HUDEP-2 (cell line): ENCODE measurements around the gene RNU2-1.
"Not testable (repeated sequence)": the region's sequence is repeated elsewhere in the genome, so short reads cannot be mapped to it uniquely, and the experiment has no call there.

Experiments used
- DNase-seq, 76 experiments: peaks; one replicate each; lab custom pipeline; 2025; ENCODE audit not compliant: unreplicated experiment in 76 of 76; lab: John Stamatoyannopoulos, UW

RNU2-1 gene

DNA sequence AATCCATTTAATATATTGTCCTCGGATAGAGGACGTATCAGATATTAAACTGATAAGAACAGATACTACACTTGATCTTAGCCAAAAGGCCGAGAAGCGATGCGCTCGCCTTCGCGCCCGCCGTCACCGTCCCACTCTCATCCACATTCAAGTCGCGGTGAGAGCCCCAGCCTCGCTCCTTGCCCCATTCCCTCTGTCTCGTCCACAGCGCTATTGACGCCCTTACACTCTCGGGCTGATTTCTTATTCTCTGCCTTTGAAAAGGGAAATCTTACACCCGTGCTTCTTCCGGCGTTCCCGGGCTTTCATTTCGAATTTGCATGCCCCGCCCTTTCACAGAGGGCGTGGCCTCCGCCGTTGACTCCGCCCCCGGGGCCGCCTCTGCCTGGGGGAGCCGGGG lies at the start of gene RNU2-1:
Gene RNU2-1, minus strand, starts transcription at position 101 of the 400 bp plus-strand sequence.
- DNase-seq: not testable (repeated sequence)

DNA sequence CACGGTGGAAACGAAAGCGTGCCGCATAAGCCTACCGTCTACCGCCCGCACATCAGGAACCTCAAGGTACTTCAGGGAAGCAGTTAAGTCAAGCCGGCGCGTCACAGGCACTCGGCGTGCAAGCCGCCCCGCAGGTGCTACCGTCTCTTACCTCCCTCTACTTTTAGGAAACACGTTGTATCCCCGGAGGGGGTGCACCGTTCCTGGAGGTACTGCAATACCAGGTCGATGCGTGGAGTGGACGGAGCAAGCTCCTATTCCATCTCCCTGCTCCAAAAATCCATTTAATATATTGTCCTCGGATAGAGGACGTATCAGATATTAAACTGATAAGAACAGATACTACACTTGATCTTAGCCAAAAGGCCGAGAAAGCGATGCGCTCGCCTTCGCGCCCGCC lies 39.1 kb upstream of the RNU2-1 start:
- not testable (repeated sequence) for DNase-seq

DNA sequence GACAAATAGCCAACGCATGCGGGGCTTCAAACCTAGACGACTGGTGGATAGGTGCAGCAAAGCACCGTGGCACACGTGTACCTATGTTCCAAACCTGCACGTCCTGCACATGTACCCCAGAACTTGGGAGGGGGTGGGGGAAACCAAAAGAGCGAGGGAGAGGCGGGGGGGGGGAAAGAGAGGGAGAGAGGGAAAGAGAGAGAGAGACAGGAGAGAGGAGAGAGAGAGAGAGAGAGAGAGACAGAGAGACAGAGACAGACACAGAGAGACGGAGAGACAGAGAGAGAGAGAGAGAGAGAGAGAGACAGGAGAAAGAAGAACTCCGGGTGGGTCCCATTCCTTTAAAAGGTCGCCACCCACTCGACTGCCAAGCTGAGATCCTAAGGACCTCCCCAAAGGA lies 38.7 kb upstream of the RNU2-1 start:
- DNase-seq: not testable (repeated sequence)

DNA sequence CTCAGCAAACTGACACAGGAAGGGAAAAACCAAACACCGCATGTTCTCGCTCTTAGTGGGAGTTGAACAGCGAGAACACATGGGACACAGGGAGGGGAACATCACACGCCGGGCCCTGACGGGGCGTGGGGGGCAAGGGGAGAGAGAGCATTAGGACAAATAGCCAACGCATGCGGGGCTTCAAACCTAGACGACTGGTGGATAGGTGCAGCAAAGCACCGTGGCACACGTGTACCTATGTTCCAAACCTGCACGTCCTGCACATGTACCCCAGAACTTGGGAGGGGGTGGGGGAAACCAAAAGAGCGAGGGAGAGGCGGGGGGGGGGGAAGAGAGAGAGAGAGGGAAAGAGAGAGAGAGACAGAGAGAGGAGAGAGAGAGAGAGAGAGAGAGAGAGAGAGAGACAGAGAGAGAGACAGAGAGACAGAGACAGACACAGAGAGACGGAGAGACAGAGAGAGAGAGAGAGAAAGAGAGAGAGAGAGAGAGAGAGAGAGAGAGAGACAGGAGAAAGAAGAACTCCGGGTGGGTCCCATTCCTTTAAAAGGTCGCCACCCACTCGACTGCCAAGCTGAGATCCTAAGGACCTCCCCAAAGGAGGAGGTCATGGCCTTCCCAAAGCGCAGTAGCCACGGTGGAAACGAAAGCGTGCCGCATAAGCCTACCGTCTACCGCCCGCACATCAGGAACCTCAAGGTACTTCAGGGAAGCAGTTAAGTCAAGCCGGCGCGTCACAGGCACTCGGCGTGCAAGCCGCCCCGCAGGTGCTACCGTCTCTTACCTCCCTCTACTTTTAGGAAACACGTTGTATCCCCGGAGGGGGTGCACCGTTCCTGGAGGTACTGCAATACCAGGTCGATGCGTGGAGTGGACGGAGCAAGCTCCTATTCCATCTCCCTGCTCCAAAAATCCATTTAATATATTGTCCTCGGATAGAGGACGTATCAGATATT lies 37.1 kb upstream of the RNU2-1 start:
- not testable (repeated sequence) for DNase-seq

DNA sequence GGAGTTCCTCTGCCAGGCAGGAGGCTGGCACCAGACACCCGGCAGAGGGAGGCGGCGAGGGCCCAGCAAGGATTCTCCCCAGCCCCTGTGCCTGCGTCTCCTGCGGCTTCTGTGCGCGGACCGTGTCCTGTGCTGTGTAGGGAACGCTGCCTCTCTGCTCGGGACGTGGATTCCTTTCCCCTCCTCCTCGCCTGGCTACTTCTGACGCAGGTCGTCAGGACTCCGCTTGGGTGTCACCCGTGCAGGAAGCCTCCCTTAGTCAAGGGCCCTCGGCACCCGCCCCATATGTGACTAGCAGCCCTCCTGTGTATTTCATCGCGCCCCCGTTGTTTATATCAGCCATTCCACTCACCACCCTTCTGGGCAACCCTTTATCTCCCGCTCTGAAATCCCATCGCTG lies 12.7 kb upstream of the RNU2-1 start:
- DNase-seq: not testable (repeated sequence)

DNA sequence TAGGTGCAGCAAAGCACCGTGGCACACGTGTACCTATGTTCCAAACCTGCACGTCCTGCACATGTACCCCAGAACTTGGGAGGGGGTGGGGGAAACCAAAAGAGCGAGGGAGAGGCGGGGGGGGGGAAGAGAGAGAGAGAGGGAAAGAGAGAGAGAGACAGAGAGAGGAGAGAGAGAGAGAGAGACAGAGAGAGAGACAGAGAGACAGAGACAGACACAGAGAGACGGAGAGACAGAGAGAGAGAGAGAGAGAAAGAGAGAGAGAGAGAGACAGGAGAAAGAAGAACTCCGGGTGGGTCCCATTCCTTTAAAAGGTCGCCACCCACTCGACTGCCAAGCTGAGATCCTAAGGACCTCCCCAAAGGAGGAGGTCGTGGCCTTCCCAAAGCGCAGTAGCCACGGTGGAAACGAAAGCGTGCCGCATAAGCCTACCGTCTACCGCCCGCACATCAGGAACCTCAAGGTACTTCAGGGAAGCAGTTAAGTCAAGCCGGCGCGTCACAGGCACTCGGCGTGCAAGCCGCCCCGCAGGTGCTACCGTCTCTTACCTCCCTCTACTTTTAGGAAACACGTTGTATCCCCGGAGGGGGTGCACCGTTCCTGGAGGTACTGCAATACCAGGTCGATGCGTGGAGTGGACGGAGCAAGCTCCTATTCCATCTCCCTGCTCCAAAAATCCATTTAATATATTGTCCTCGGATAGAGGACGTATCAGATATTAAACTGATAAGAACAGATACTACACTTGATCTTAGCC lies 7.0 kb upstream of the RNU2-1 start:
- DNase-seq: not testable (repeated sequence)

DNA sequence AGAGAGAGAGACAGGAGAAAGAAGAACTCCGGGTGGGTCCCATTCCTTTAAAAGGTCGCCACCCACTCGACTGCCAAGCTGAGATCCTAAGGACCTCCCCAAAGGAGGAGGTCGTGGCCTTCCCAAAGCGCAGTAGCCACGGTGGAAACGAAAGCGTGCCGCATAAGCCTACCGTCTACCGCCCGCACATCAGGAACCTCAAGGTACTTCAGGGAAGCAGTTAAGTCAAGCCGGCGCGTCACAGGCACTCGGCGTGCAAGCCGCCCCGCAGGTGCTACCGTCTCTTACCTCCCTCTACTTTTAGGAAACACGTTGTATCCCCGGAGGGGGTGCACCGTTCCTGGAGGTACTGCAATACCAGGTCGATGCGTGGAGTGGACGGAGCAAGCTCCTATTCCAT lies 5.8 kb upstream of the RNU2-1 start:
- DNase-seq: not testable (repeated sequence)

DNA sequence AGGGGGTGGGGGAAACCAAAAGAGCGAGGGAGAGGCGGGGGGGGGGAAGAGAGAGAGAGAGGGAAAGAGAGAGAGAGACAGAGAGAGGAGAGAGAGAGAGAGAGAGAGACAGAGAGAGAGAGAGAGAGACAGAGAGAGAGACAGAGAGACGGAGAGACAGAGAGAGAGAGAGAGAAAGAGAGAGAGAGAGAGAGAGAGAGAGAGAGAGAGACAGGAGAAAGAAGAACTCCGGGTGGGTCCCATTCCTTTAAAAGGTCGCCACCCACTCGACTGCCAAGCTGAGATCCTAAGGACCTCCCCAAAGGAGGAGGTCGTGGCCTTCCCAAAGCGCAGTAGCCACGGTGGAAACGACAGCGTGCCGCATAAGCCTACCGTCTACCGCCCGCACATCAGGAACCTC lies 514 bp downstream of the RNU2-1 start:
- not testable (repeated sequence) for DNase-seq

DNA sequence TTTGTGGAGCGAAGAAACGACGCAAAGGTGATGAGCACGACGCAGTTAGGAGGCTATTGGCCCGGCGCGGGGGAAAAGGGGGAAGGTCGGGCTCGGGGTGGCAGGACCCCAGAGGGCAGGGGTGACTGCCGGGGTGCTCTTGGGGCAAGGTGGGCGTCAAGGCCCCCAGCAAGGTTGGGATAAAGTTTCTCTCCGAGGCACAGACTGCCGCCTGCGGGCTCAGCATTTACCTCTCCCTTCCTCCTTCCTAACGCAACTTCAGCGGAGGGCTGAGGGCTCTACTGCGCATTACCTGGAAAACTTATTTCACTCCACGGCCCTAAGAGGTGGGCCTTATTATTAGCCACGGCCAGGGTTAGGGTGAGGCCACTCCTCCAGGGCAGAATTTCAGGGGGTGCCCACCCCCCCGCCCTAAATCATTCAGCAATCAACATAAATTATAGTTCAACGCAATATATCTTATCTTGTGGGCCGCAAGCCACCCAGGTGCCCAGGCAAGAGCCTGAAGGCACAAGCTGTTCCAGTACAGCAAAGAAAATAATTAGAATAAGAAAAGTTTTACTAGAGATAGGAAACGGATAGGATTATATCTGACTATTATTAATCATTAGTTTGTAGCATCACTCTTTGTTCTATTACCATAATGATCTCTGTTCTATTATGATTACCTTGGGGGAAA lies 1.6 kb downstream of the RNU2-1 start:
- DNase-seq: not testable (repeated sequence)

DNA sequence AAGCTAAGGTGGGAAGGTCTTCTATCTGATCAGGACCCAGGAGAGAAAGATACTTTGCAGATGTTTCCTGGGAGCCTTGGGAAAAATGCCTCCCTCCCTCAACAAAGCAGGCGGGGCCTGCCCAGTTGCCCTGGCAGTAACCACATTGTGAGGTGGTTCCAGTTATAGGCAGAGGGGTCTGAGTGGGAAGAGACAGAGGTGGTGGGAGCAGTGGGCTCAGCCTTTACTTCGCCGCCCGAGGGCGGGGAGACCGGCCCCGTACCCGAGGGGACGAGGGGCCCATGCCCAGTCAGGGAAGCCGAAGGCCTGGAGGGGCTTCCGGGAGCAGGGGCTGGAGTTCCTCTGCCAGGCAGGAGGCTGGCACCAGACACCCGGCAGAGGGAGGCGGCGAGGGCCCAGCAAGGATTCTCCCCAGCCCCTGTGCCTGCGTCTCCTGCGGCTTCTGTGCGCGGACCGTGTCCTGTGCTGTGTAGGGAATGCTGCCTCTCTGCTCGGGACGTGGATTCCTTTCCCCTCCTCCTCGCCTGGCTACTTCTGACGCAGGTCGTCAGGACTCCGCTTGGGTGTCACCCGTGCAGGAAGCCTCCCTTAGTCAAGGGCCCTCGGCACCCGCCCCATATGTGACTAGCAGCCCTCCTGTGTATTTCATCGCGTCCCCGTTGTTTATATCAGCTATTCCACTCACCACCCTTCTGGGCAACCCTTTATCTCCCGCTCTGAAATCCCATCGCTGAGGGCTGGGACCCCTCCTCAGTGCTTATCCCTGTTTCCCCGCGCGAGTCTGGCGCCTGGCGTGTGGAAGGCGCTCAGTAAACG lies 2.4 kb downstream of the RNU2-1 start:
- not testable (repeated sequence) for DNase-seq

DNA sequence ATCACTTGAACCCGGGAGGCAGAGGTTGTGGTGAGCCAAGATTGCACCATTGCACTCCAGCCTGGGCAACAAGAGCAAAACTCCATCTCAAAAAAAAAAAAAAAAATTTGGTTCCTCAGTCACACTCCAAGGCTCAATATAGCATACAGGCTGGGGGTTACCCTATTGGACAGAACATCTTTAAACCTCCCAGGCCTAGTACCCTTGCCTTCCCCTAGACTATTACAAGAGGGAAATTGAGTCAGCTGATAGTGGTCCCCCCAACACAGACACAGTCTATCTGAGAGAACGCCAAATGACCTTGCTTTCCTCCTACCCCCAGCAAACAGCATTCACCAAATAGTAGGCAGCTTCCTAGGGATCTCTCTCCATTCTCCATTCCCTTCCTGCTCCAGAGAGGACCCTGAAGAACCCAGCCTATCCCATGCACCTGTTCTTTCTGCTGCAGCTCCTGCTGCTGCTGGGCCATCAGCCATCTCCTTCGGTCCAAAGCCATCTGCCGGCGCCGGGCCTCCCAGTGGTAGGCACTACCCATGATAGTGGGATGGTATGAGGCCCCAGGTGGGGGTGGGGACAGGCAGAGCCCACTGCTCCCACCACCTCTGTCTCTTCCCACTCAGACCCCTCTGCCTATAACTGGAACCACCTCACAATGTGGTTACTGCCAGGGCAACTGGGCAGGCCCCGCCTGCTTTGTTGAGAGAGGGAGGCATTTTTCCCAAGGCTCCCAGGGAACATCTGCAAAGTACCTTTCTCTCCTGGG lies 5.6 kb downstream of the RNU2-1 start, which contains the start of gene CCDC200:
Gene CCDC200, minus strand, starts transcription at position 604 of the 763 bp plus-strand sequence. Its CDS starts 69 bp downstream, at position 535.
- not testable (repeated sequence) for DNase-seq

DNA sequence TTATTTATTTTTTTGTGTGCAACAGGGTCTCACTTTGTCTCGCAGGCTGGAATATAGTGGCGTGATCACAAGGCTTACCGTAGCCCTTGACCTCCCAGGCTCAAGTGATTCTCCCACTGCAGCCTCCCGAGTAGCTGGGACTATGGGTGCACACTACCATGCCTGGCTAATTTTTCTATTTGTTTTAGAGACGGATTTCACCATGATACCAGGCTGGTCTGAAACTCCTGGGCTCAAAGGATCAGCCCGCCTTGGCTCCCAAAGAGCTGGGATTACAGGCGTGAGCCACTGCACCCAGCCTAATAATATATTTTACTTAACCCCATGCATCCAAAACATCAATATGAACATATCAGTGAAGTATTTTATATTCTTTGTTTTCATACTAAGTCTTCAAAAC lies 7.4 kb downstream of the RNU2-1 start:
- DNase-seq: no peak

DNA sequence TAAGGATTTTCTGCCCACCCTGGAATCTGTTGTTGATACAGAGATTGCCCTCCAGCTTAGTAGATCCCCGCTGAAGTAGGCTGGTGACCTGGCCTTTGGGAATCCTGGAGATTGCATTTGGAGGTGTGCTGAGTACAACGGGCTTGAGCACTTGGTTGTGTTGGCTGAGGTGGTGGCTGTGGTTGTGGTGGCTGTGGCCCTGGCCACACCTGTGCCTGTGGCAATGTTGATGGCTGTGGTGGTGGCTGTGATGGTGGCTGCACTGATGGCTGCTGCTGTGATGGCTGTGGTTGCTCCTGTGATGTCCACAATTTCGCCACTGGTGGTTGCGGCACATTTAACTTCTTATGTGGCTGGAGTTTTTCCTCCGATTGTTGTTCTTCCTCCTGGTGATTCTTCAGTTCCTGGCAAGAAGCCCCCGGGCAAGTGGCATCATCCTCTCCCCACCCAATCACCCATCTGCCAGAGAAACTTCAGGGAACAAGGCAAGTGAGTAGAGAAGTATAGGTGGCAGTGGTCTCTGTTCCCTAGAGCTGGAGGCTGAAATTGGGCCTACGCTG lies 9.6 kb downstream of the RNU2-1 start:
- no peak for DNase-seq

DNA sequence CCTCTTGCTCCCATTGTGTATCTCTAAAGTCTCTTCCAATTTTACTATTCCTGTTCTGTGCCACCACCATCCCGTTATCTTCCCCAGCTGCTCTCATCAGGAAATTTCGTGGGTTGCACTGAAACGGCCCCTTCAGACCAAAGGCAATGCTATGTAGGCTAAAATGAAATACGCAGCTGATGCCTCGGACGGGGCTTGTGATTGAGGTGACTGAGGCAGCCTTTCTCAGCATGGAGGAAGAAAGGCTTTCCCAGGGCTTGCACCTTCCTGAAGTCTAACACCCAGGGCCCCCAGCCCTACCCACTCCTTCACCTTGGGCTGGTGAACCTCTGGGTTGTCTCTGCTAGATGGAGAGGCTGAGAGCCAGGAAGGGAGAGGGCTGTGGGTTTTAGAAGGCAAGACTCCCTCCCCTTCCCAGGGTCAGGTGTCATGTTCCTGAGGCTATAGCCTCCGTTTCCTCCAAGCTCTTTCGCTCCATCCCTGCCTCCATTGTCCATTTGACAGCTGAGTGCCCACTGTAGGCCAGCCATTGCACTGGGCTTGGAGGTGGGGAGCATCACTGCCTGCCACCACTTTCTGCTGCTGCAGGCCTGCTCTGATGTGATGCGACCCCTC lies 13.2 kb downstream of the RNU2-1 start:
- DNase-seq: no peak

DNA sequence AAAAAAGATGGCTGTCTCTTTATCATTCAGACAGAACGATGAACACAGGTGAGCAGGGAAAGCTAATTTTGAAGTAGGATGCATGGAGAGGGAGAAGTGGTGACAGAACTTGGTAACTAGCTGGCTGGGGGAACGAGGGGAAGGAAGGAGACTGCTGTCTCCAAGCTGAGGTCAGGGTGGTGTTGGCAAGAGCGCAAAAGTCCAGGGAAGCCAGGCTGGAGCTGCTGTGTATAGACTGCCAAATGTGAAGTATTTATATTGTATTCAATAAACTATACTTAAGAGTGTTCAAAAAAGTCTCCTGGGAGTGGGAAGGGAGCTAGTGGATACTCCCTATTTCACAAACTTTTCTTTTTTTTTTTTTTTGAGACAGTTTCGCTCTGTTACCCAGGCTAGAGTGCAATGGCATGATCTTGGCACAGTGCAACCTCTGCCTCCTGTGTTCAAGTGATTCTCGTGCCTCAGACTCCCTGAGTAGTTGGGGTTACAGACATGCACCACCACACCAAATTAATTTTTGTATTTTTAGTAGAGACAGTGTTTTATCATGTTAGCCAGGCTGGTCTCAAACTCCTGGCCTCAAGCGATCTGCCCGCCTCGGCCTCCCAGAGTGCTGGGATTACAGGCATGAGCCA lies 13.9 kb downstream of the RNU2-1 start:
- peak in 1 of 76 experiments; percentile 0 for DNase-seq

DNA sequence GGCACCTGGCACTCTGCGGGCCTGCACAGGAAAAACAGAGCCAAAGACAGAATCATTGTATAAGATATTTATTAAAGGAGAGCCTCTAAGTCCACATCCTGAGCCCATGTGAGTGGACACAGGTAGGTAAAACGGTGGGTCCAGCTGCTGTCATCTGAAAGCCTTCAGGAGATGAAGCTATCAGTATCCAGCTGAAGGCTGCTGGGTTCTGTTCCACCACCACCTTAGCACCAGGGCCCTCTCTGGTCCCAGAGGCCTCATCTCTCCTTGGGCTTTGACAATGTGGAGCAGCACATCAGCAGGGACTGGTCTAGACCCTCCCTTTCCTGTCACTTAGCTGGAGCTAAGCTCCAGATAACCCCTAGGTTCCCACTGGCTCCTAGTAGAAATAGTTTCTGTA lies 14.8 kb downstream of the RNU2-1 start:
- no peak for DNase-seq

DNA sequence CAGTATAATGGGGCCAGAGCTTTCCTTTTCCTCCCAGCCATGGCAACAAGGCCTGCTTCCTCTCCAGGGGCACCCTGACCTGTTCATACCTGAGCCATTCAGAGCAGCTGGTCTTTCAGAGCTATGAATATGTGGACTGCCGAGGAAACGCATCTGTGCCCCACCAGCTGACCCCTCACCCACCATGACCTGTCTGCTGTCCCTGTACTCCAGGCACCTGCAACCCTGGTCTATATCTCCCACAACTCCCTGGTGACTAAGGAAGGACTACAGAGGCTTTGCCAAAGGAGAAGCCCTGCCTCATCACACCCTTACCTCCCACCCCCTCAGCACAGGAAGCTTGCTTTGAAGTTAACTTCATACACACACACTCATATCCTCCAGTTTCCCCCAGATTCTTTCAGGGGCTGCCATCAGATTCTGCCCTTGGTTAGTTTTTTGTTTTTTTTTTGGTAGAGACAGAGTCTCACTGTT lies 16.1 kb downstream of the RNU2-1 start:
- no peak for DNase-seq
